Left renal cortex interstitium (tissue), 4 donors: ENCODE results near the gene RCBTB2. TPM values are rescaled to one million over a fixed set of nuclear protein-coding genes. Genes with fewer than 3 reads are reported as not detected.
"Not testable (repeated sequence)": the region's sequence is repeated elsewhere in the genome, so short reads cannot be mapped to it uniquely, and the experiment has no call there.

ENCODE experiments used
- DNase-seq, 4 donors: peaks; one replicate each; pipeline ENCODE4 v3.0.0-alpha.2; 2013; ENCODE audit warnings: low read depth in 4 of 4, low spot score in 2 of 4, missing footprints in 1 of 4
- polyA plus RNA-seq, 4 donors: library from polyadenylated mRNA; unstranded; fragments of 120-200 nt; gene quantifications; one replicate each; pipeline ENCODE4 v1.2.1, GENCODE V29; 2013; ENCODE audit not compliant: insufficient read length in 4 of 4

The RCBTB2 gene
- 10 to 100 TPM; 57.1 to 65.2 (median 59.5) TPM for polyA plus RNA-seq

- peak; percentile 95 to 99 (median 98) for DNase-seq
Measured at GRCh38 chr13:48532506-48533499, at the start of gene RCBTB2. TSS of gene RCBTB2 (minus strand) at chr13:48533080. CDS start at chr13:48521939, 11,141 bp downstream.

GRCh38 chr13:48582084-48582483, 49.2 kb upstream of the RCBTB2 start:
- no peak for DNase-seq

DNA sequence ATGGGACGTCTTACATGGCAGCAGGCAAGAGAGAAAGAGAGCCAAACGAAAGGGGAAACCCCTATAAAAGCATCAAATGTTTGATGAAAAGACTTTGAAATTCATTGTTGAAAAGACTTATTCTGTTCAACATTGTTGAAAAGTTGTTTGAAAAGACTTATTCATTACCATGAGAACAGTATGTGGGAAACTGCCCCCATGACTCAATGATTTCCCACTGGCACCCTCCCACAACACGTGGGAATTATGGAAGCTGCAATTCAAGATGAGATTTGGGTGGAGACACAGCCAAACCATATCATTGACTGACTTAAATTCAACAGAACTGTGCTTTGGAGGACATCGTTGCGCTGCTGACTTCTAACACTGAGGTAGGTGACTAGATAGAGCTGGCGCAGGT, 48.0 kb upstream of the RCBTB2 start:
- DNase-seq = no peak

- no peak for DNase-seq
Measured at GRCh38 chr13:48580185-48580803, 47.4 kb upstream of the RCBTB2 start.

DNA sequence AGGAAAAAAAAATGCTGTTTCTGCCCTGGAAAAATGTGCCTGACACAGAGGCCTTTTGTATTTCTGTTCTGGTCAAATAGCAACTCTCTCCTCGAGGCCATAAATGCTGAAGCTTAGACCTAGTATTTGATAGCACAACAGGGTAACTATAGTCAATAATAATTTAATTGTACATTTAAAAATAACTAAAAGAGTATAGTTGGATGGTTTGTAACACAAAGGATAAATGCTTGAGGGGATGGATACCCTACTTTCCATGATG, 47.0 kb upstream of the RCBTB2 start:
- not testable (repeated sequence) for DNase-seq

DNA sequence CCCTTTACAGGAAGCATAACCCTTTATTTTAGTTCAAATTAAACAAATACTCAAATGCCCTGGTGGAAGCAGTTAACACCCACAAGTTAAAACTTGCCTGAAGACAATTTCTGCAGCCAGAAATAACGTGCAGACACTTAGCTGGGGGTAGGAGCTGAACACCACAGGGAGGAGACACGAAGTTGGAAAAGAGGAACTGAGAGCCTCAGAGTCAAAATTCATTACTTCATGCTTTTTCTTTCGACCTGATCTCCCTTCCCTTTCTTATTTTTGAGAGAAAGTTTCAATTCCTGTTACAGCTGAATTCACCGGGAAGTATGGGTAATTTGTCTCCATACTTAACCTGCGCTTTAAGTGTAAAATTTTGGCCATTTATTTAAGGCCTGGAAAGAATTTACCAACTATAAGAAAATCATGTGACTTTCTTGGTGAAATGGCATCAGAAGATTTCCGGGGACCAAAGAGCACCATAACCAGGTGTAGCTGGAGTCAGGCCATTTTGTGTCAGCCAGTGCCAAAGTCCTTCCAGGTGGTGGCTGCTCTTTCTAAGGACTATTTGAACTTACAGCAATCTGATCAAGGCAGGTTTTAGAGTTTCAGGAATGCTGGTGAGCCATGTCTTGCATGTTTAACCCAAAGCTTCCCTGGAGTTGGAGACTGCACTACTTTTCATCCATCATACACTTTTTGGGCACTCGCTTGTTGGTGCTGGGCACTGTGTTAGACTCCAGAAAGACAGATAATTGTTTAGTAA, 46.5 kb upstream of the RCBTB2 start:
- no peak for DNase-seq

- DNase-seq = no peak
Measured at GRCh38 chr13:48578516-48579164, 45.8 kb upstream of the RCBTB2 start.

GRCh38 chr13:48576448-48577010, 43.6 kb upstream of the RCBTB2 start:
- DNase-seq = no peak

- DNase-seq = no peak
Measured at GRCh38 chr13:48575031-48575430, 42.2 kb upstream of the RCBTB2 start.

DNA sequence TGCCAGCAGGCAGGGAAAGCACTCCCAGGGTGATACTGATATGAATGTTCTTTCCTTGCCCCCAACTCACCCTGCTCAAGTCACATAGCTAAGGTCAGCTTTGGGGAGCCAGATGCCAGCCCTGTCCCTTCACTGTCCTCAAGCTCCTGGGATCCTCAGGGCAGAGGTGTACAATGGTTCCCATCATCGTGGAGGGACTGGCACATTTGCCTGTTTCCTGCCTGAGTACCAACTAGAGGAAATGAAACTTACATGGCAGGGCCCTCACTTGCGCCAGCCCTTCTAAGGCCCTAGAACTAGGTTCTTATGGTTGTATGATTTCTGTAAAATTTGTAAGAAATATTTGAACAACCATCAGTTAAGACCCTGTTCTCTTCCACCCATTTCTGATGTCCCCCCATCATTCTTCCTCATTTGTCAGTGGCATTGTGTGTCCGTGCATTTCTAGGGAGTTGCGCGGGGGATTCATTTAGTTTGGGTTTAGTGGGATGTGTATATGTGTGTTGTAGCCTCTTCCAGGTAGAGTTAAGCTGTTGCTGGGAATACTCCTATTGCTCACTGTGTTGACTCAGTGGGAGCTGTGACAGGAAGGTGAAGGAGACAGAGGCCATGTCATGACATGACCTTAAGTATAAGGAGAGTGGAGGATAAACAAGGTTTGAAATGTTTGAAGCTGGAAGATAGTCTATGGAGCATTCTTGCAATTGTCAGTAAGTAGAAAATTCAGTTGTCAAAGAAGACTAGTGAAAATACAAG, 41.3 kb upstream of the RCBTB2 start:
- DNase-seq = no peak

- no peak for DNase-seq
Measured at GRCh38 chr13:48573213-48574007, 40.5 kb upstream of the RCBTB2 start.

- peak in 2 of 4 donors; percentile 24 to 52 for DNase-seq
Measured at GRCh38 chr13:48571126-48571913, 38.4 kb upstream of the RCBTB2 start.

DNA sequence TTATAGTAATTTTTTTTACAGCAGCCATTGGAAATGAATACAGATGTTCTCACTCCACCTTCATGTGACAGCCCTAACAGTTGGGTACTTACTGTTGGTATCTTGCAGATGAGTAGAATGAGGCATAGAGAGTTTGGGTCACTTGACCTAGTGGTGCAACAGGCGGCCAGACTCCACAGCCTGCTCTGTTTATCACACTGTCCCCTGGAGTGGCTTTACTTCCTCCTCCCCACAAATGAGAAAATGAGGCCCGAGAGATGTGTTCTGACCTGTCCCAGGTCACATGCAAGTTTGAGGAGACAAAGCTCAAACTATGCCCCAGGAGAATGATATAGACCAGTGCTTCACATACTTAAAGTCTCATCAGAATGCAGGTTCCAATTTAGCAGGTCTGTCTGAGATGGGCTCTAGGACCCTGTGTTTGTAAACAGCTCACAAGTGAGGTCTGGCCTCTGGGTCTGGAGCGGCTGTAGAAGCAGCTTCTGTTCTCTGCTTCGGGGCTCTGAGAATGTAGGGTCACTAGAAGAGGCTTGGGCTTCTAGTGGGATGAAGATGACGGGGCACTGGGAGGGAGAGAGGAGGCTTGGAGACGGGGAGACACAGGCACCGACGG, 37.4 kb upstream of the RCBTB2 start:
- DNase-seq = no peak

- DNase-seq = no peak
Measured at GRCh38 chr13:48569104-48569666, 36.3 kb upstream of the RCBTB2 start.

DNA sequence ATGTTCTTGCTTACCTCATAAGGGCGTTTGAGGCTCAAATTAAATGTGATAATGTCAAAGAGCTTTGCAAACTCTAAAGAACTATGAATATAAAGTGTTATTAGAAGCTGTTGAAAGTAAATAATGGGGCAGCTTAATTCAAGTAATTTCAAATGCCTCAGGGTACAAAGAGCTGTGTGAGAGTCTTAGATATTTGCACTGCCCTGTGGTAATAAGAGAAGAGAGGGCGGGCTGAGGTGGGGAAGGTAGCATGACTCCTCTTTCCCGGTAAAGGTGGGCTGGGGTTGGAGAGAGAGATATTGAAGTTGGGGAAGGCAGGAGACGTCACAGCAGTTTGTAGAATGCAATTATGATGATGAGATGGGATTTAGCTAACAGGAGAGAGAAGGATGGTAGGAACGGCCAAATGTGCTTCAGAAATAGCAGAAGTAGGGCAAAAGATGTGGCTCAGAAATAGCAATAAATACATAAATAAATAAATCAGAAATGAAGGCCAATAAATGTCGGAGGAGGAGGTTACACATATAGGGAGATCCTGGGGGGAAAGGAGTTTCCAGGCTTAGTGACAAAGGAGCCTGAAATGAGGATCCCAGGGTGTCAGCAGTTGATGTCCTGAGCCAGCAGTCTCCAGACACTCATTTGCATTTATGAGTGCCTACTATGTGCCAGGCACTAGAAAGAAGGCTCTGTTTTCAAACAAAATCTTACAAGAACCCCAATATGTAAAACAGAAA, 35.7 kb upstream of the RCBTB2 start:
- no peak for DNase-seq

GRCh38 chr13:48567515-48568369, 34.9 kb upstream of the RCBTB2 start:
- DNase-seq = no peak
